Brain microvascular endothelial cell (primary cell): ENCODE measurements around the gene EDAR.

ENCODE experiments used
- DNase-seq: peaks from one replicate; pipeline ENCODE4 v3.0.0-alpha.2; 2020
- H3K27ac ChIP-seq: fragments of 250-450 bp; sonication (Bioruptor Pico); 2 replicates; pipeline ENCODE4 v1.5.1; 2020; ENCODE audit warnings: mild to moderate bottlenecking, moderate library complexity
- H3K27me3 ChIP-seq: fragments of 250-450 bp; sonication (Bioruptor Pico); replicated peaks from 2 replicates; pipeline ENCODE4 v1.5.1; 2020; ENCODE audit warnings: mild to moderate bottlenecking
- H3K36me3 ChIP-seq: fragments of 250-450 bp; sonication (Bioruptor Pico); replicated peaks from 2 replicates; pipeline ENCODE4 v1.5.1; 2020; ENCODE audit warnings: mild to moderate bottlenecking
- H3K4me3 ChIP-seq: 2 replicates; pipeline ENCODE4 v1.5.1; 2011; ENCODE audit warnings: low read depth, mild to moderate bottlenecking, control low read depth, low read length, moderate library complexity
- in situ Hi-C: cut with HindIII; loops from 2 replicates; pipeline ENCODE4 v1.10.0; 2017; ENCODE audit warnings: low sequenced_read_pairs, low pct_ligation_motif_present
- TF ChIP-seq, protein P1 (sequence below): IDR thresholded peaks from 2 replicates; pipeline ENCODE4 v1.5.1; 2011; ENCODE audit warnings: low read depth, mild to moderate bottlenecking, moderate library complexity, low read length, control low read depth, inconsistent platforms; ENCODE audit errors: missing control alignments

EDAR gene

DNA sequence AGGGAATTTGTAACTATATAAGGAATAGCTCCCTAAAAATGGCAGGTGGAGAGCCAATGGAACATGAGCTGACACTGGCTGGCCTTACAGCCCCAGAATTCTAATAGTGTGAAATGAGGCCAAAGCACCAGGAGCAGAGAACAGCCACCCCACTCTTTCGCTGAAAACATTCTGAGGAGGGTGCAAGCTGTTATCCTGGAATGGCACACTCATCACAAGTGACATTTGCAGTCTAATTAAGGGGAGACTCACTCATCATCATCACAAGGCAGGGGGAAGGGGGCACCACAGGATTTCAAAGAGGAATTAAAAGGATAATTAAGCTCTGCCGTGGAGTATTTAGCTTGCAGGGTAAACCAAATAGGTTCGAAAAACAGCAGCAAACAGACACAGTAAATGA, 94.3 kb downstream of the EDAR start:
- Histone ChIP-seq H3K4me3 (no peak overlapping the region), H3K27ac (no peak overlapping the region), H3K36me3 (no peaks in the 10 kb centered on the region), H3K27me3 (no peaks in the 10 kb centered on the region)
- no peak for DNase-seq
- in situ Hi-C loops, result no loop called here
- TF ChIP-seq, protein P1, sequence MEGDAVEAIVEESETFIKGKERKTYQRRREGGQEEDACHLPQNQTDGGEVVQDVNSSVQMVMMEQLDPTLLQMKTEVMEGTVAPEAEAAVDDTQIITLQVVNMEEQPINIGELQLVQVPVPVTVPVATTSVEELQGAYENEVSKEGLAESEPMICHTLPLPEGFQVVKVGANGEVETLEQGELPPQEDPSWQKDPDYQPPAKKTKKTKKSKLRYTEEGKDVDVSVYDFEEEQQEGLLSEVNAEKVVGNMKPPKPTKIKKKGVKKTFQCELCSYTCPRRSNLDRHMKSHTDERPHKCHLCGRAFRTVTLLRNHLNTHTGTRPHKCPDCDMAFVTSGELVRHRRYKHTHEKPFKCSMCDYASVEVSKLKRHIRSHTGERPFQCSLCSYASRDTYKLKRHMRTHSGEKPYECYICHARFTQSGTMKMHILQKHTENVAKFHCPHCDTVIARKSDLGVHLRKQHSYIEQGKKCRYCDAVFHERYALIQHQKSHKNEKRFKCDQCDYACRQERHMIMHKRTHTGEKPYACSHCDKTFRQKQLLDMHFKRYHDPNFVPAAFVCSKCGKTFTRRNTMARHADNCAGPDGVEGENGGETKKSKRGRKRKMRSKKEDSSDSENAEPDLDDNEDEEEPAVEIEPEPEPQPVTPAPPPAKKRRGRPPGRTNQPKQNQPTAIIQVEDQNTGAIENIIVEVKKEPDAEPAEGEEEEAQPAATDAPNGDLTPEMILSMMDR, result no peak

GRCh38 chr2:108893277-108893676, 95.7 kb downstream of the EDAR start:
- Histone ChIP-seq H3K36me3 (no peaks in the 10 kb centered on the region), H3K27me3 (no peaks in the 10 kb centered on the region), H3K4me3 (no peak overlapping the region), H3K27ac (no peak overlapping the region)
- DNase-seq, result no peak
- in situ Hi-C loops, result no loop called here
- TF ChIP-seq, protein P1, result no peak

- Histone ChIP-seq H3K27ac (no peak overlapping the region), H3K36me3 (no peaks in the 10 kb centered on the region), H3K4me3 (no peak overlapping the region), H3K27me3 (no peaks in the 10 kb centered on the region)
- in situ Hi-C loops, result no loop called here
- TF ChIP-seq, protein P1, result no peak
- DNase-seq, result no peak
These were observed 99.1 kb downstream of the EDAR start for GRCh38 chr2:108889907-108890306.

DNA sequence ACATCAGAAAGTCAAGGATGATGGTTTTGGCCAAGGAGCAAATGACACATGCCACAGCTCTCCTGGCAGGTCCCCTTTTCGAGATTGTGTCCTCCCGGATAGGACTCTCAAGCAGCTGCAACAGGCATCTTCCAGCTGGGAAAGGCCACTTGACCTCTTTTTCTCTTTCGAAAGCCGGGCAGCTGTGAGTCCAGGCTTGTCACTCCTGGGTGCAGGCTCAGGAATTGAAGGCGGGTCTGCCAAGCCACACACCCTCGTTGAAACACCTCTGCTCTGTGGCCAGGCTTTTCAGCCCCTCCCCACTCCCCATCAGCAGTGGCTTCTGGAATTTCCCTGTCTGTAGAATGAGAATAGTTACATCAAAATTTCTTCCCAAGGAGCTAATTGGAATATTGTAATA, 104.4 kb downstream of the EDAR start:
- Histone ChIP-seq H3K4me3 (no peak overlapping the region), H3K36me3 (no peaks in the 10 kb centered on the region), H3K27ac (no peak overlapping the region), H3K27me3 (no peaks in the 10 kb centered on the region)
- no peak for DNase-seq
- TF ChIP-seq, protein P1, result no peak
- in situ Hi-C loops, result no loop called here

DNA sequence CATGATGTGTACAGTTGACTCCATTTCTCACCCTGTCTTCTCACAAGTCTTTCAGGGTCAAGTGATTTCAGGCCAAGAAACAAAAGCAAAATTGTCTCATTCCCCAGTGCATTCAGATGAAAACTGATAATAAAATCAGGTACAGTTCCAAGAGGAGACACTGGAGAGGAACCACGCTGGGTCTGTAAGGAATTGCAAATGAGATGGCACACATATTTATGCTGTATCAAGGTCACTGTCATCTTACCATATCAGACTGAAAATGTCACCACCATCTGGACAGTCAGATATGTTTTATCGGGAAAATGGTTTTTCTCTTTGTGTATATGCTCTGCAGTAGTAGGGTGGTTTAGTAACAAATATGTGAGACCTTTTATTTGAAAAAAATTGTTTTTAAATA, 110.7 kb downstream of the EDAR start:
- Histone ChIP-seq H3K27ac (no peak overlapping the region), H3K27me3 (no peaks in the 10 kb centered on the region), H3K36me3 (no peaks in the 10 kb centered on the region), H3K4me3 (no peak overlapping the region)
- TF ChIP-seq, protein P1, result no peak
- in situ Hi-C loops, result no loop called here
- no peak for DNase-seq

GRCh38 chr2:108877506-108877905, 111.5 kb downstream of the EDAR start:
- no peaks in the 10 kb centered on the region for H3K36me3 ChIP-seq

More at GRCh38 chr2:108877506-108877905, 111.5 kb downstream of the EDAR start:
- DNase-seq, result no peak
- H3K4me3 ChIP-seq, result no peak overlapping the region
- no peaks in the 10 kb centered on the region for H3K27me3 ChIP-seq
- TF ChIP-seq, protein P1, result no peak
- in situ Hi-C loops, result no loop called here
- no peak overlapping the region for H3K27ac ChIP-seq
